Raji (cell line): ENCODE data around the gene EXOC3L2.

Experiments
- POLR2A ChIP-seq: IDR thresholded peaks from 2 replicates; pipeline ENCODE4 v1.6.1; 2011; ENCODE audit warnings: low read depth, low read length, control low read depth; ENCODE audit not compliant: insufficient read depth

EXOC3L2 gene

GRCh38 chr19:45265375-45265774 lies 20.2 kb upstream of the EXOC3L2 start:
- TF ChIP-seq POLR2A, result no peak

- no peak for TF ChIP-seq POLR2A
Measured at GRCh38 chr19:45264781-45265317, 19.6 kb upstream of the EXOC3L2 start.

GRCh38 chr19:45263013-45263412 lies 17.8 kb upstream of the EXOC3L2 start:
- TF ChIP-seq POLR2A, result no peak

- no peak for TF ChIP-seq POLR2A
Measured at GRCh38 chr19:45262570-45262969, 17.4 kb upstream of the EXOC3L2 start.

GRCh38 chr19:45258862-45259261 lies 13.7 kb upstream of the EXOC3L2 start:
- no peak for TF ChIP-seq POLR2A

GRCh38 chr19:45256836-45257235 lies 11.6 kb upstream of the EXOC3L2 start:
- no peak for TF ChIP-seq POLR2A

- no peak for TF ChIP-seq POLR2A
Measured at GRCh38 chr19:45255611-45256157, 10.5 kb upstream of the EXOC3L2 start.

GRCh38 chr19:45254044-45254531 lies 8.9 kb upstream of the EXOC3L2 start:
- TF ChIP-seq POLR2A, result no peak

- TF ChIP-seq POLR2A, result no peak
Measured at GRCh38 chr19:45253396-45254027, 8.3 kb upstream of the EXOC3L2 start.

GRCh38 chr19:45251452-45252354 lies 6.5 kb upstream of the EXOC3L2 start:
- TF ChIP-seq POLR2A, result no peak

- peak; percentile 36; the same call in 1 of the 2 replicates for TF ChIP-seq POLR2A
Measured at GRCh38 chr19:45250832-45251451, 5.7 kb upstream of the EXOC3L2 start, which contains the start of gene MARK4. Gene MARK4 (plus strand): TSS chr19:45251271. CDS start chr19:45251589, 318 bp downstream.

- TF ChIP-seq POLR2A, result no peak
Measured at GRCh38 chr19:45250216-45250831, 5.1 kb upstream of the EXOC3L2 start.

GRCh38 chr19:45249261-45250033 lies 4.2 kb upstream of the EXOC3L2 start:
- no peak for TF ChIP-seq POLR2A

- no peak for TF ChIP-seq POLR2A
Measured at GRCh38 chr19:45247136-45247535, 1.9 kb upstream of the EXOC3L2 start.
